SK-N-SH (cell line): ENCODE results near the gene TARDBP. TPM values are rescaled to one million over a fixed set of nuclear protein-coding genes. Genes with fewer than 3 reads are reported as not detected.
A peak's percentile ranks its signal among the peaks of the same experiment; 100 is the strongest.

ENCODE experiments used
- CTCF ChIA-PET: fragments of 300-600, 350-600 bp; formaldehyde crosslinking; extraction: SDS; loops from one replicate; lab custom pipeline; 2021; lab: Yijun Ruan, JAX
- POLR2A ChIA-PET: fragments of 350-600 bp; sonication (Branson Sonifier 250); formaldehyde crosslinking; extraction: SDS; loops from one replicate; lab custom pipeline; 2020; ENCODE audit warnings: antibody characterized with exemption, inconsistent platforms; lab: Yijun Ruan, JAX
- DNase-seq: peaks from one replicate; pipeline ENCODE4 v3.0.0; 2012
- H2AFZ ChIP-seq: fragments of 200-600 bp; sonication (generic); 2 replicates; pipeline ENCODE4 v1.8.1; 2016; ENCODE audit warnings: antibody characterized with exemption, mild to moderate bottlenecking, low read depth
- H3F3A ChIP-seq: fragments of 200-600 bp; sonication (generic); replicated peaks from 2 replicates; pipeline ENCODE3; 2016; ENCODE audit warnings: antibody characterized with exemption, mild to moderate bottlenecking; ENCODE audit not compliant: insufficient read depth
- H3K27ac ChIP-seq, 2 experiments: fragments of 200-500 bp in 1 of 2; fragments of 200-600 bp in 1 of 2; sonication (Bioruptor generic) in 1 of 2; sonication (generic), shearing (Covaris generic) in 1 of 2; 2 replicates each; pipeline versions ENCODE4 v1.5.1 to v1.6.1; 2014 to 2016; ENCODE audit warnings: low read depth in 2 of 2, inconsistent platforms in 1 of 2, low read length in 1 of 2, mild to moderate bottlenecking in 1 of 2, mixed read lengths in 1 of 2
- H3K27me3 ChIP-seq: fragments of 200-600 bp; sonication (generic), shearing (Covaris generic); 2 replicates; pipeline ENCODE4 v1.6.1; 2016; ENCODE audit warnings: mixed run types; ENCODE audit not compliant: insufficient read depth
- H3K36me3 ChIP-seq, 2 experiments: fragments of 200-500 bp in 1 of 2; fragments of 200-600 bp in 1 of 2; sonication (Bioruptor generic) in 1 of 2; sonication (generic) in 1 of 2; replicated peaks in 1 of 2; 2 replicates each; pipeline versions ENCODE3 to v1.5.1; 2014 to 2016; ENCODE audit warnings: low read length in 1 of 2, mild to moderate bottlenecking in 1 of 2; ENCODE audit not compliant: insufficient read depth in 2 of 2, control insufficient read depth in 1 of 2
- H3K4me1 ChIP-seq, 2 experiments: fragments of 200-500 bp in 1 of 2; fragments of 200-600 bp in 1 of 2; sonication (Bioruptor generic) in 1 of 2; sonication (generic), shearing (Covaris generic) in 1 of 2; 2 replicates each; pipeline versions ENCODE4 v1.5.1 to v1.6.1; 2014 to 2016; ENCODE audit warnings: low read depth in 1 of 2, low read length in 1 of 2, mixed run types in 1 of 2; ENCODE audit not compliant: insufficient read depth in 2 of 2, control insufficient read depth in 1 of 2
- H3K4me2 ChIP-seq: fragments of 200-600 bp; sonication (generic), shearing (Covaris generic); 2 replicates; pipeline ENCODE4 v1.6.1; 2017; ENCODE audit warnings: mixed run types
- H3K4me3 ChIP-seq, 2 experiments: fragments of 200-500 bp in 1 of 2; fragments of 200-600 bp in 1 of 2; sonication (Bioruptor generic) in 1 of 2; sonication (generic), shearing (Covaris generic) in 1 of 2; 2 replicates each; pipeline versions ENCODE4 v1.5.1 to v1.8.1; 2014 to 2016; ENCODE audit warnings: low read depth in 2 of 2, inconsistent platforms in 1 of 2, low read length in 1 of 2, mild to moderate bottlenecking in 1 of 2, mixed read lengths in 1 of 2, moderate library complexity in 1 of 2
- H3K79me2 ChIP-seq: fragments of 200-600 bp; sonication (generic); 2 replicates; pipeline ENCODE4 v1.8.1; 2017; ENCODE audit warnings: mild to moderate bottlenecking; ENCODE audit not compliant: insufficient read depth
- H3K9ac ChIP-seq: fragments of 200-600 bp; sonication (generic); 2 replicates; pipeline ENCODE4 v1.6.1; 2017; ENCODE audit warnings: mixed run types
- H3K9me2 ChIP-seq: fragments of 200-600 bp; sonication (generic); 2 replicates; pipeline ENCODE4 v1.6.1; 2017; ENCODE audit warnings: mixed run types
- H3K9me3 ChIP-seq: fragments of 200-600 bp; sonication (generic); 2 replicates; pipeline ENCODE4 v1.6.1; 2017; ENCODE audit warnings: mixed run types, mild to moderate bottlenecking, moderate library complexity
- H4K20me1 ChIP-seq: fragments of 200-600 bp; sonication (generic); 2 replicates; pipeline ENCODE4 v1.6.1; 2017; ENCODE audit warnings: mild to moderate bottlenecking, mixed run types; ENCODE audit not compliant: insufficient read depth
- ELF1 ChIP-seq: IDR thresholded peaks from 2 replicates; pipeline ENCODE4 v1.4.0; 2012
- EP300 ChIP-seq, 2 experiments: IDR thresholded peaks; 2 replicates each; pipeline versions ENCODE4 v1.4.0 to v1.6.1; 2012; ENCODE audit warnings: borderline replicate concordance in 1 of 2, low read depth in 1 of 2, low read length in 1 of 2
- FOSL2 ChIP-seq: IDR thresholded peaks from 2 replicates; pipeline ENCODE4 v1.4.0; 2012; ENCODE audit warnings: low read depth, mild to moderate bottlenecking, moderate library complexity, borderline replicate concordance
- FOXJ3 ChIP-seq: sonication (generic); formaldehyde crosslinking; IDR thresholded peaks from 2 replicates; pipeline ENCODE4 v1.5.1; 2020; ENCODE audit warnings: mild to moderate bottlenecking, missing genetic modification reagents
- FOXM1 ChIP-seq: IDR thresholded peaks from 2 replicates; pipeline ENCODE4 v1.4.0; 2012; ENCODE audit warnings: low read depth, mild to moderate bottlenecking
- GABPA ChIP-seq: IDR thresholded peaks from 2 replicates; pipeline ENCODE4 v1.4.0; 2012; ENCODE audit warnings: low read depth, mild to moderate bottlenecking
- JUND ChIP-seq: IDR thresholded peaks from 2 replicates; pipeline ENCODE4 v1.4.0; 2012
- MXI1 ChIP-seq: IDR thresholded peaks from 2 replicates; pipeline ENCODE4 v1.6.1; 2012; ENCODE audit warnings: mild to moderate bottlenecking, low read depth, low read length, improper control_type of control experiment
- NRF1 ChIP-seq: IDR thresholded peaks from 2 replicates; pipeline ENCODE4 v1.6.1; 2012; ENCODE audit warnings: low read depth, mild to moderate bottlenecking, low read length
- POLR2AphosphoS5 ChIP-seq: IDR thresholded peaks from 2 replicates; pipeline ENCODE4 v1.6.1; 2012; ENCODE audit warnings: low read depth, low read length
- SIN3A ChIP-seq: IDR thresholded peaks from 2 replicates; pipeline ENCODE4 v1.6.1; 2012; ENCODE audit warnings: low read depth, mild to moderate bottlenecking, low read length, moderate library complexity, borderline replicate concordance
- TAF1 ChIP-seq: IDR thresholded peaks from 2 replicates; pipeline ENCODE4 v1.6.1; 2012; ENCODE audit warnings: low read depth, mild to moderate bottlenecking, low read length, moderate library complexity, borderline replicate concordance
- TCF12 ChIP-seq: IDR thresholded peaks from 2 replicates; pipeline ENCODE4 v1.4.0; 2012
- TEAD4 ChIP-seq: IDR thresholded peaks from 2 replicates; pipeline ENCODE4 v1.4.0; 2012; ENCODE audit warnings: mild to moderate bottlenecking, borderline replicate concordance; ENCODE audit not compliant: insufficient read depth
- YY1 ChIP-seq: IDR thresholded peaks from 2 replicates; pipeline ENCODE4 v1.4.0; 2012; ENCODE audit warnings: low read depth, mild to moderate bottlenecking
- WGBS: methylation state at CpG from one replicate; pipeline ENCODE4 v1.1.6; 2017; ENCODE audit warnings: low lambda C conversion rate; 5-methylcytosine and 5-hydroxymethylcytosine counted together
- polyA plus RNA-seq, 3 experiments: library from polyadenylated mRNA; depleted of rRNA; stranded (reverse); fragments of >200 nt; gene quantifications; 2 replicates each; pipeline ENCODE4 v1.2.3, GENCODE V29; 2012
- TF ChIP-seq, protein P1 (sequence below): IDR thresholded peaks from 2 replicates; pipeline ENCODE4 v1.4.0; 2012; ENCODE audit warnings: low read depth, borderline replicate concordance
- TF ChIP-seq, protein P2 (sequence below): fragments of 150-350 bp; IDR thresholded peaks from 2 replicates; pipeline ENCODE4 v1.6.1; 2016; ENCODE audit warnings: mild to moderate bottlenecking, low read depth, low read length
- TF ChIP-seq, protein P3 (sequence below): IDR thresholded peaks from 2 replicates; pipeline ENCODE4 v1.4.0; 2012; ENCODE audit warnings: low read depth
- TF ChIP-seq, protein P4 (sequence below): IDR thresholded peaks from 2 replicates; pipeline ENCODE4; 2012
- TF ChIP-seq, protein P5 (sequence below): fragments of 150-350 bp; IDR thresholded peaks from 2 replicates; pipeline ENCODE4 v1.6.1; 2017; ENCODE audit warnings: antibody characterized with exemption, low read length, low read depth, borderline replicate concordance

TARDBP gene
- polyA plus RNA-seq, 1 of the 3 experiments (the other 2 are of a cell fraction): 207 TPM

DNA sequence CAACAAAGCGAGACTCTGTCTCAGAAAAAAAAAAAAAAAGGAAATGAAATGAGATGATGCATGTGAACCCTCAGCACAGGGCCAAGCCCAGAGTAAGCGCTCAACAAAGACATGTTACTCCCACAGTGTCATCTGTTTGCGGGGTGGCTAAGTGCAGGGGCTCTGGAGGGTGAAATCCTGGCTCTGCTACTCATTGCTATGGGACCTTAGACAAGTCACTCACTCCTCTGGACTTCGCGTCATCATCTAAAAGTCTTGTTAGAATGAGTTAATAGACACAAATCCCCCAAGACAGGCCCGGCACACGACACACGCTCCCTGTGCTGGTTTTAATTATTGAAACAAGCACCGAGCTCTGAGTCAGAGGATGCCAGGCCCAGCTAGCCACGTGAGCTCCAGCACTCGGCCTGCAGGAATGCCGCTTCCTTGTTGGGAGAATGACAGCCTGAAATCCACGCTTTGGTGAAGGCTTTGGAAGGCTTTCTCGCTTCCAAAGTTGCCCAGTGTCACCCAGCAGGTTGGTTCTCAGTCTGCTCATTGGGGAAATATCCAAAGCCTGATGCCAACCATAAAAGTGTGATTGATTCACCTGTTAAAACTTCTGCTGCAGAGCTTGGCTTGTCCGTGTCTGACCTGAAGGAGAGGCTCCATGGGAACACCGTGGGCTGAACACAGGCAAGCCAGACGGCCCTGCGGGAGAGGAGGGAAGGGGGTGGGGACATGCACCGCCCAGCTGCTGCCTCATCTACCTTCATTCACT lies 36.7 kb upstream of the TARDBP start:
- WGBS: 37% methylated on average over 19 of the region's 19 CpGs
- POLR2A ChIA-PET: no interaction called here
- H3K4me2 ChIP-seq: peak overlapping the region; percentile 30; the same call in 1 of the 2 replicates

DNA sequence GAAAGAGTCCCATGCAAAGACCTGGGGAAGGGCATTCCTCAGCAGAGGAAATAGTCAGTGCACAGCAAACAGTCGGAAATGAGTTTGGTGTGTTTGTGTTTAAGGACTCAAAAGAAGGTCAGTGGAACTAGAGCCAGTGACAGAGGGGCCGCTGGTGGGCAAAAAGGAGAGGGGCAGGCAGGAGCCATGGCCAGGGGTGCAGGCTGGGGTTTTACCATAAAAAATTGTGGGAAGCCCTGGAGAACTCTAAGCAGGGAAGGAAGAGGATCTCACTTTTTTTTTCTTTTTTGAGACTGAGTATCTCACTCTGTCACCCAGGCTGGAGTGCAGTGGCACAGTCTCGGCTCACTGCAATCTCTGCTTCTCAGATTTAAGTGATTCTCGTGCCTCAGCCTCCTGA lies 33.7 kb upstream of the TARDBP start:
- ChIA-PET POLR2A (no interaction called here), CTCF (interaction anchor here (1.2 to 2.5 kb wide), 3 partner anchors 11 to 59 kb away, joined by 3 to 7 read pairs (median 4); no protein-coding TSS in a partner anchor)
- no peak overlapping the region for H3K4me2 ChIP-seq
- DNase-seq: no peak
- no peaks in the 10 kb centered on the region for H4K20me1 ChIP-seq
- WGBS: 68% methylated on average over 4 of the region's 4 CpGs
- H3K9me3 ChIP-seq: no peaks in the 10 kb centered on the region
- H3K4me1 ChIP-seq: peaks cover 7 to 10% of the 10 kb centered on the region in 2 experiments; a peak in 2 of 4 replicates
- no peaks in the 10 kb centered on the region for H3K36me3 ChIP-seq
- H3K9ac ChIP-seq: no peak overlapping the region
- H3K79me2 ChIP-seq: no peaks in the 10 kb centered on the region
- H3K4me3 ChIP-seq: no peak overlapping the region
- no peak for TF ChIP-seq NRF1
- no peak for TF ChIP-seq ELF1
- TF ChIP-seq, protein P1, sequence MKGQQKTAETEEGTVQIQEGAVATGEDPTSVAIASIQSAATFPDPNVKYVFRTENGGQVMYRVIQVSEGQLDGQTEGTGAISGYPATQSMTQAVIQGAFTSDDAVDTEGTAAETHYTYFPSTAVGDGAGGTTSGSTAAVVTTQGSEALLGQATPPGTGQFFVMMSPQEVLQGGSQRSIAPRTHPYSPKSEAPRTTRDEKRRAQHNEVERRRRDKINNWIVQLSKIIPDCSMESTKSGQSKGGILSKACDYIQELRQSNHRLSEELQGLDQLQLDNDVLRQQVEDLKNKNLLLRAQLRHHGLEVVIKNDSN: no peak
- TF ChIP-seq, protein P2, sequence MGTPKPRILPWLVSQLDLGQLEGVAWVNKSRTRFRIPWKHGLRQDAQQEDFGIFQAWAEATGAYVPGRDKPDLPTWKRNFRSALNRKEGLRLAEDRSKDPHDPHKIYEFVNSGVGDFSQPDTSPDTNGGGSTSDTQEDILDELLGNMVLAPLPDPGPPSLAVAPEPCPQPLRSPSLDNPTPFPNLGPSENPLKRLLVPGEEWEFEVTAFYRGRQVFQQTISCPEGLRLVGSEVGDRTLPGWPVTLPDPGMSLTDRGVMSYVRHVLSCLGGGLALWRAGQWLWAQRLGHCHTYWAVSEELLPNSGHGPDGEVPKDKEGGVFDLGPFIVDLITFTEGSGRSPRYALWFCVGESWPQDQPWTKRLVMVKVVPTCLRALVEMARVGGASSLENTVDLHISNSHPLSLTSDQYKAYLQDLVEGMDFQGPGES: no peak
- TF ChIP-seq GABPA: no peak
- no peak overlapping the region for H3K27ac ChIP-seq
- H3K27me3 ChIP-seq: no peaks in the 10 kb centered on the region
- H2AFZ ChIP-seq: no peak overlapping the region
- H3K9me2 ChIP-seq: no peaks in the 10 kb centered on the region
- H3F3A ChIP-seq: peaks cover 9% of the 10 kb centered on the region

More for the DNA sequence above, 36.7 kb upstream of the TARDBP start:
- Histone ChIP-seq H3K27me3 (peaks cover 4% of the 10 kb centered on the region; the same call in 1 of the 2 replicates), H3F3A (peaks cover 9% of the 10 kb centered on the region), H4K20me1 (no peaks in the 10 kb centered on the region), H3K4me1 (peaks cover 7 to 10% of the 10 kb centered on the region in 2 experiments; a peak in 2 of 4 replicates), H3K27ac (peak overlapping the region; percentile 53 to 55), H3K79me2 (no peaks in the 10 kb centered on the region), H2AFZ (0 out of 2 replicates have a peak overlapping the region, but pooled peaks have one; percentile 8), H3K9me3 (no peaks in the 10 kb centered on the region), H3K36me3 (no peaks in the 10 kb centered on the region), H3K9me2 (no peaks in the 10 kb centered on the region), H3K9ac (no peak overlapping the region), H3K4me3 (no peak overlapping the region)
- peak; percentile 74 for DNase-seq
- CTCF ChIA-PET: interaction anchor here (1.3 to 1.7 kb wide), 2 partner anchors 15 to 481 kb away, joined by 3 to 5 read pairs; no protein-coding TSS in a partner anchor
- peak in 1 of 2 experiments; percentile 33; a peak in 1 of 4 replicates for TF ChIP-seq EP300 (IDR thresholded peaks at IDR 0.05; ENCODE audit: borderline replicate concordance in 1 of 2, low read depth in 1 of 2, low read length in 1 of 2)
- TF ChIP-seq MXI1: peak; percentile 93
- TF ChIP-seq, protein P3, sequence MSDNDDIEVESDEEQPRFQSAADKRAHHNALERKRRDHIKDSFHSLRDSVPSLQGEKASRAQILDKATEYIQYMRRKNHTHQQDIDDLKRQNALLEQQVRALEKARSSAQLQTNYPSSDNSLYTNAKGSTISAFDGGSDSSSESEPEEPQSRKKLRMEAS: peak; percentile 95
- no peak for TF ChIP-seq TAF1
- peak; percentile 17; the same call in 1 of the 2 replicates for TF ChIP-seq POLR2AphosphoS5
- no peak for TF ChIP-seq FOXJ3 (CRISPR knock-in tag)
- TF ChIP-seq FOXM1: no peak
- no peak for TF ChIP-seq TEAD4
- peak; percentile 64; the same call in 1 of the 2 replicates for TF ChIP-seq FOSL2
- no peak for TF ChIP-seq YY1
- TF ChIP-seq, protein P1: peak; percentile 80; the same call in 1 of the 2 replicates
- TF ChIP-seq, protein P4, sequence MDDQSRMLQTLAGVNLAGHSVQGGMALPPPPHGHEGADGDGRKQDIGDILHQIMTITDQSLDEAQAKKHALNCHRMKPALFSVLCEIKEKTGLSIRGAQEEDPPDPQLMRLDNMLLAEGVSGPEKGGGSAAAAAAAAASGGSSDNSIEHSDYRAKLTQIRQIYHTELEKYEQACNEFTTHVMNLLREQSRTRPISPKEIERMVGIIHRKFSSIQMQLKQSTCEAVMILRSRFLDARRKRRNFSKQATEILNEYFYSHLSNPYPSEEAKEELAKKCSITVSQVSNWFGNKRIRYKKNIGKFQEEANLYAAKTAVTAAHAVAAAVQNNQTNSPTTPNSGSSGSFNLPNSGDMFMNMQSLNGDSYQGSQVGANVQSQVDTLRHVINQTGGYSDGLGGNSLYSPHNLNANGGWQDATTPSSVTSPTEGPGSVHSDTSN: peak; percentile 67
- TF ChIP-seq TCF12: peak; percentile 90
- no peak for TF ChIP-seq SIN3A
- TF ChIP-seq NRF1: no peak
- peak; percentile 53 for TF ChIP-seq JUND
- TF ChIP-seq, protein P5, sequence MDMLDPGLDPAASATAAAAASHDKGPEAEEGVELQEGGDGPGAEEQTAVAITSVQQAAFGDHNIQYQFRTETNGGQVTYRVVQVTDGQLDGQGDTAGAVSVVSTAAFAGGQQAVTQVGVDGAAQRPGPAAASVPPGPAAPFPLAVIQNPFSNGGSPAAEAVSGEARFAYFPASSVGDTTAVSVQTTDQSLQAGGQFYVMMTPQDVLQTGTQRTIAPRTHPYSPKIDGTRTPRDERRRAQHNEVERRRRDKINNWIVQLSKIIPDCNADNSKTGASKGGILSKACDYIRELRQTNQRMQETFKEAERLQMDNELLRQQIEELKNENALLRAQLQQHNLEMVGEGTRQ: no peak
